GM20431 (cell line): ENCODE measurements around the gene HIPK2.

Source experiments
- in situ Hi-C: fragments of 300-500 bp; cut with MseI, MboI; formaldehyde crosslinking; loops from one replicate; pipeline ENCODE4 v1.15.0; 2020; ENCODE audit warnings: low sequenced_read_pairs; ENCODE audit not compliant: unreplicated experiment

HIPK2 gene

DNA sequence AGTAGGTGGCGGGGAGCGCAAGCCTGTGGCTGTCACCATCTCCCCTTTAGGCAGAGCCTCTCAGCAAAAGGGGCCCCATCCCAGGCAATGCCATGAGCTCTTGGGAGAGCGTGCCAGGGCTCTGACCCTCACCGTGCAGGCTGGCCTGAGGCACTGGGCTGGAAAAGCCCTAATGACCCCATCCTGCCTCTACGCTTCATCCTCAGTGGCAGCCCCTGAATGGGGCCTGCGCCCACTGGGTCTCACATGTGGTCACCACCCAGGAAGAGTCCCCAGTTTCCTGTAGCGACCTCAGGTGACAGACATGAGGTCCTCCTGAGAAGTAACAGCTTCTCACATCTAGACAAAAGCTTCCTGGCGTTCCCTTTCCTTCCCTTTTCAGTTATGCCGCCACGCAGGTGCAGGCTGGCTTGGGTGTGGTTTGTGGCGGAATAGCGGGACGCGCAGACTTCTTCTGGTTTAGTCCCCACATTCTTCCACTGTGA, 195.1 kb downstream of the HIPK2 start:
- in situ Hi-C loops: no loop called here

DNA sequence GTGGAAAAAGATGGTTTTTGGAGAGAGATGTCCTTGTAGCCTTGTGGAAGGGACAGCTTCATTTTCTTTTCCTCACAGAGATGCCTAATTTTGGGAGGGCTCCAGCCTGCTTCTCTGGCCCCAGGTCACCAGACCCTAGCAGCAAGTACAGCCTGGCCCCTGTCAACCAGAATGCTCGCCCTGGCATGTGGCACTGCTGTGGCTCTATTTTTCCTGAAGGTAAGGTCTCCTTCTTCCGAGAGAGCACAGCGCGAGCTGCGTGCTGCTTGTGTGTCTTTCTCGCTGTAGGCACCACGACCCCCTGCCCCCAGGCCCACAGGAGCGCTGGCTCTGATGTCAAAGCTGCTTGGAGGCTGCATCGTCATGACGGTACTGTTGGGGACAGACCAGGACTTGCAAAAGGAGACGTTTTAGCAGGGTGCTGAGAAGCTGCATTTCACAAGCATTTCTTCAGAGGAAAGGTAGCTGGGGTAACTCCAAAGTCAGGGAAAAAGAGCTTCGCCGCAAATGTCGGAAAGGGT, 195.6 kb downstream of the HIPK2 start:
- in situ Hi-C loops: no loop called here

DNA sequence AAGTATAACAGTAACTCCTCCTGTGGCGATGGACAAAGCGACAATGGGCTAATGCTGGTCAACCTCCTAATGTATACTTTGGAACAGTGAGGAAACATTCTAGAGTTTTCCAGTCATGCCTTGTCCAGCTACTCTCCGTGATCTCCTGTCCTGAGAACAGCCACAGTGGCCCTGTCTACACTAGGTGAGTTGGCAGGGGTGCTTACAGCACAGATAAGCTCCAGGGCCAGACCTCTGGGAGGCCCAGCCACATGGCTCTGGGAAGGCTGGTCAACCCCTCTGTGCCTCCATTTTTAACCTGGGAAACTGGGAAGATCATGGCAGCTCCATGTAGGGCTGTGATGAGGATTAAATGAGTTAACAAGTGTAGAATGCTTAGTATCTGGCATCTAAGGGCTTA, 197.4 kb downstream of the HIPK2 start:
- in situ Hi-C loops: no loop called here

DNA sequence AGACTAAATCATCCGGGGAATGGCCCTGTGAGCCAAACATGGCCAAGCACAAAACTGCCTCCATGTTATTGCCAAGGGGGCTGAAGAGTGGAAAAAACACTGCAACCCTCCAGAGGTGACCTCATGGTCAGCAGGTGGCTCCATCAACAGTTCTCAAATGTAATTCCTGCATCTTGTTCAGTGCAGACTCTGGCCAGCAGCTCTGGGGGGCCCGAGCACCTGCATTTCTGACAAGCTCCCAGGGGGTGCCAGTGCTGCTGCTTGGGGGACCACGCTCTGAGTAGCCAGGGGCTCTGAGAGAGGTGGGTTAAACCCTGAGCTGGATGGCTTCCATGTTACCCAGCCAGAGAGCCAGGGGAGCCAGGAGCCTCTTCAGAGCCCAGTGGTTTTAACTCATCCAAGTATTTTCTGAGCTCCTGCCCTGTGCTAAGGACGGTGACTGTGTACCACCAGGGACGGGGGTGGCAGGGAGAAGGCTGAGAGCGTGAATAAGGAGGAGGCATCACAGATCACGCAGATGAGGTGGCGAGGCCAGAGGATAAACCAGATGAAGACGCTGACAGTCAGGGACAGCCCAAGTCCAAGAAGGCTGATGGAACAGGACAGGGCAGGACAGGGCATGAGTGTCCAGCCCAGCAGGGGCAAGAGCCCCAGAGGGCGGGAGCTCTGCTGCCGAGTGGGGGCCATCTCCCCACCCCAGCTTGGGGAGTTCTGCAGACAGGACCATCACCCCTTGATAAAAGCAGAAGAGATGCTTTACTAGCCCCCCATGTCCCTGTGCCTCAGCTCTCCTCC, 201.4 kb downstream of the HIPK2 start:
- in situ Hi-C loops: no loop called here

DNA sequence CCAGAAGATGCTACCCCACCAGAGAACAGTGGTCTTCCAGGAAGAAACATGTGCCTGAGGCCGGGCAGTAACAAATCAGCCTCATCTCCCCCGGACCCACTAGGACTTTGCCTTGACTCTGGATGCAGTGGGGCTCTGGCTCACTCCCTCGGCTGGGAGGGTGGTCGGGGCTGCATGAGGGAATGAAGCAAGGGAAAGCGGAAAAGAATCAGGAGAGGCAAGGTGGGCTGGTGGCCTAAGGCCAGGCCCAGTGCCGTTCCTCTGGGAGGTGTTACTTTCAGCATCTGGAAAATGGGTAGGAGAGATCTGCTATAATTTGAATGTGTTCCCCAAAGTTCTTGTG, 202.5 kb downstream of the HIPK2 start:
- in situ Hi-C loops: no loop called here

DNA sequence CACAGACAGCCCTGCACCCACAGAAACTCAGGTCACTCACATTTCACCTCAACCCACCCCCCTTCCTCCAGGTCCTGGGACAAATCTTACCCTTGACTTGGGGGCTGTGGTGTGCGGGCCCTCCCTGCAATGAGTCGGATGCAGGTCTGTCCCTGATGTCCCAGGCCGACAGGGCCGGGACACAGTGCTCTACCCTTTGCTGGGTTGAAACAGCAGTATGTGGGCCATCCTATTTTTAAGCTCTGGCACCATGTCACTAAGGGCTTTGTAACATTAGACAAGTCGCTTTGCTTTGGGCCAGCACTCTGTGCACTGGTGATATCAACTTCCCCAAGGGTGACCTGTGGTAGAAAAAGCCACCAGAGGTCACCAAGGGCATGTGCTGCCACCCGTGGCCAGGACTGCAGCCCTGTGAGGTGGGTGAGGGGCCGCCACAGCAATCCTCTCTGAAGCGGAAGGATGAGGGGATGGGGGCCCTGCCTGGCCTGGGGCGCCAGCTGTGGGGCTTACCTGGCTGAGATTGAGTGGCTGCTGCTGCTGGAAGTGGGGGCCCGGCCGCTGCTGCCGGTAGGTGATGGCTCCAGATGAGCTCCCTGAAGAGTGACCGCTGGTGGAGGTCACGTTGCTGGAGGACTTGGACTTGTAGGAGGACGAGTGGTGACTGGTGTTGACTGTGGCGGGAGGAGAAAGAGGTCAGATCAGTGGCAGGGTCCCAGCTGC, 203.0 kb downstream of the HIPK2 start:
- in situ Hi-C loops: no loop called here

DNA sequence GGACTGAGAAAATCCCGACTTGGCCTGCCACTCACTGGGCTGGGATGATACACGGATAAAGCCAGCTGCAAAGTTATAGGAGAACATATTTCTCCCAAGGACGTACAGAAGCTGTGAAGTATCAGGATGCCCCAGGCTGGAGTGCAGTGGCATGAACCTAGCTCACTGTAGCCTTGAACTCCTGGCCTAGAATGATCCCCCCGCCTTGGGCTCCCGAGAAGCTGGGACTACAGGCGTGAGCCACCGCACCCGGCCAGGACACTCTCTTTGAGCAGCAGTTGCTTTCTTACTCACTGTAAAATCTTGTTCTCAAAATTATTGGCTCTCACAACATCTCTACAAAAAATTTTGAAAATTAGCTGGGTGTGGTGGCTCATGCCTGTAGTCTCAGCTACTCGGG, 203.9 kb downstream of the HIPK2 start:
- in situ Hi-C loops: no loop called here

DNA sequence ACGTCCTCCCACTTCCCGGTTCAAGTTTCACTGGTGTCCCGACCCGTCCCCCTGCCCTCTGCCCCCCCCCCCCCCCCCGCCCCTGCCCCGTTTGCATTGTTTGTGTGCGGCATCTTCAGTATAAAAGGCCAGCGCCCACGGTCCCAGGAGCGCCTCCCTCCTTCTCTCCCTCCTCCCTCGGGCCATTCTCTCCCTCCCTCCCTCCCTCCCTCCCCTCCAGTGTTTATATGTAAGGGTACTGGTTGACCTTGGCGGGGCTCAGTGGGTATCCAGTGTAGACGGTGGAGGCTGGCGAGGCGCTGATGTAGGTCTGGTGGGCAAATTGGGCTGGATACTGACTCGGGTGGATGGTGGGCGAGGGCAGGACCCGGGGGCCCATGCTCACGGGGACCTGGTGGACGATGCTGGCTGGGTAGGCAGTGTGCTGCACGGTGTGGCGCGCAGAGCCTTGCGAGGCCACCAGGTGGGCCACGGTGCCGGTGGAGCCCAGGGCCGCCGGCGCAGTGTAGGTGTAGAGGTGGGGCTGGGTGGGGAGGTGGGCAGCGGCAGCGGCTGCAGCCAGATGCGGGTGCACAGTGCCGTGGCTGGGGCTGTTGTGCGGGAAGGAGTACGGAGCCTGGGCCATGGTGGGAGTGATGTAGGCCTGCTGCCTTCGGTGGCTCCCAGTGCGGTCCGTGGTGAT, 205.0 kb downstream of the HIPK2 start:
- in situ Hi-C loops: no loop called here

DNA sequence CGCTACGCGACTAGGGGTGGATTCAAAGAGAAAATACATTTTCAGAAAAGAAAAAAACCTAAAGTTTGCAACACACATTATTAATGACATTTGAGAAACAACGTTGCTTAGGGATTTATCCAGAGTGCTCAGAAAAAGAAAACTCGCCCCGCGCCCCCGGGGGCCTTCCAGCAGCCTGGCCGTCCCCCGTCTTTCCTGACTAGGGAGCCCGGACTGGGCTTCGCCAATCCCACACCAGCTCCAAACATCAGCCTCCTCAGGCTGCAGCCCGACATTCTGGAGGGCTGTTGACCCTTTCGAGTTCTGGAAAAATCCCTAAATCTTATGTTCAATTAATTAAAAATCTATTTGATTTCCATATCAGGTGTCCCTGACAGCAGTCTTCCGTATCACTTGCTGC, 205.7 kb downstream of the HIPK2 start:
- in situ Hi-C loops: no loop called here

DNA sequence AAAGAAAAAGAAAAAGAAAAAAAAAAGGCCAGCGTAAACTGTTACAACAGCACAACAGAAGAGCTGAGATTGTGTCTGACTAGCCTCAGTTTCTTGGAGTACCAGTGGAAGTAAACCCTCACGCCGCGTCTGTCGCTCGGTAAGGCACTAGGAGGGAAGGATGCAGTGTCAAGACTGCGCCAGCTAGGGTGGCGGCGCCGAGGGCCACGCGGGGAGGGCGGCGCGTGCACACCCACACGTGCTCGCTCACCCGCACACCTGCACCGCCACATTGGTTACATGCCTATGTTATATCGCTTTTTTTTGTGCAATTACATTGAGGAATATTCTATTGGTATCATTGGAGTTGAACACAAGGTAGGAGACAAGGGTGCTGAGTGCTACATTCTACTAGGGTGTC, 206.1 kb downstream of the HIPK2 start:
- in situ Hi-C loops: no loop called here

DNA sequence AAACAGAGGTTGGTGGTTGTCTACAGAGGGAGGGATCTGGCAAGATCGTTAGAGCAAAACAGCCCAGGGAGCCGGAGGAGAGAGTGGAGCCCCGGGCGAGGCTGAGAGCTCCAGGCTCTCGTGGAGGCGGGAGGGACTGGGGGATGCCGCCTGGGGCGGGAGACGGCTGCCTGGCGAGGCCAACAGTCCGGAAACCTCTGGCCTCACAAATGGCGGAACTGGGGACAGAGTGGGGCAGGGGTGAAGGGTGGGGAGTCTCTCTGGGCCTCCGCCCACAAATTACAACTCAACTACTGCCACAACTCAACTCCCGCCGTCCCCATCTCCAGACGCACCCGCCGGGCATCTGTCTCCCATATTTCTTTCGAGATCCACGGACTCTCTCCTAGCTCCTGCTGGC, 206.6 kb downstream of the HIPK2 start:
- in situ Hi-C loops: no loop called here

DNA sequence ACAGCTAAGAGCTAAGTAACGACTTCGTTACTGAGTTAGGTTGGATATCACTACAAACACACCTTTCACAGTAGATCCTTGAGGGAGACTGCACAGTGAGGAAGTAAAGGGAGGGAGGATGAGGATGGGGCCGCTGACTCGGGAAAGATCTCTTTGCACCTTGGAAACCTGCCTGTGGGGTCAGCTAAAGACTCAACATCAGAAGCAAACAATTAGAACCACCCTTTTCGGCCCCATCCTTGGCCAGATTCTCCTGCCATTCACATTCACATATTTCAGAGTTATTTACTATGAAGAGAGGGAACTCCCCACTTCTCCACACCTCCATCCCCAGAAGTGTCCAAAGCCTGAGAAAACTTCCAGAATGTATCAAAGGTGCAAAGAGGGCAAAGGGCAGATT, 207.2 kb downstream of the HIPK2 start:
- in situ Hi-C loops: no loop called here

DNA sequence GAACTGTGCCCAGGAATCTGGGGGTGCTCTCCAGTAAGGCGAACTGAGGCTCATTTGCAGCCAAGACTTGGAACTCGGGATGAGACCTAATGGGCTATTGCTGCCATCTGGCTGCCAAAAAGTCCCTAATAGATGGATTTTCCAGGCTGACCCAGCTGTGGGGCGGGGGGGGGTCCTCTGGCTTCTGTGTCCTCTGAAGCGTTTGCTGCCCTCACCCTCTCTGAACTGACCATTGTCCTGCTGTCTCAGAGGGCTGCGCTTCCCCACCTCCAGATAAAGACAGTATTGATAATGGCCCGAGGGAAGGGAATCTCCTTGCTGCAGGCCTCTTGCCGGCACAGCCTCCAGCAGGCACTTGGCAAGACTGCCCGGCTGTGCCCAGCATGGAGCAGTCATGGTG, 207.7 kb downstream of the HIPK2 start:
- in situ Hi-C loops: no loop called here

DNA sequence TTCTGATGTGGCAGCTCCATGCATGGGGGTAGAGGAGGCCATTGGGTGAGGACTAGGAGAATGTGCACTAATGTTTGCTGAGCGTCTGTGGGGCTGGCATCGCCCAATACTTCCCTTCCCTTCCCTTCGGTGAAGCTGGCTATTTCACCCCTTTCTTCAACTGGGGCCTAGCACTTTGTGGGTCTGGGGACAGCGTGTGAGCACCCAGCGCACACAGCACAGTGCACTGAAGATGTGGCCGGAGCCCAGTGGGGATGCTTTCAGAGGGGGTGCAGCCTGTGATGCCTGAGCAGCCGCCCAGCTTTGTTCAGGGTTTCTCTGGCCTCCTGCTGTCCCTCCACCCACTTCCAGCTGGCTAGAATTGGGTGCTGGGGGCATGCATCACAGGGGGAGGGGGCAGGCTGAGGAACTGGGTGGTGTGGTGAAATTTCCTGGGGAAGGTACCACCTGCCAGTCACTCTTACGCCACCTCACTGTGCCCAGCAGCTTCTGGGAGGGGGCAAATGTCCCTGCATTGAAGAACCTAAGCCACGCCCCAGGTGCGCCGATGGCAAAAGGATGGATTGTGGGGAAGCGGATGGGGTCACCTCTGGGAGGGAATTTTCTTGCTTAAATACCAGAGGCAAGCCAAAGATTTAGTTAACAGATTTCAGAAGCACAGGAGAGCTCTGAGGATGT, 208.8 kb downstream of the HIPK2 start:
- in situ Hi-C loops: no loop called here

DNA sequence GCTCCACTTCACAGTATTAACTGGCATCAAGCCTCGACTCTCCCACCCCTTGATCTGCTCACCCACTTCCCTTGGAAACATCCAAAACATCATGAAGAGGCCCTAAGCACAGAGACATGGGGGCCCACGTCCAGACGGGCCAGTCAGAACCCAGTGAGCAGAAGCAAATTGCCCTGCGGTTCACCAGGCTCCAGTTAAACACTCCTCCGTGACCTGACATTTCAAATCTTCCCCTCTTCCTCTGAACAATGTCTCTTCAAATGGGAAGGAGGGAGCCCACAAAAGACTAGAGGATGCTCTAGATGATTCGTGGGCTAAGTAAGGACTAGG, 209.5 kb downstream of the HIPK2 start:
- in situ Hi-C loops: no loop called here

DNA sequence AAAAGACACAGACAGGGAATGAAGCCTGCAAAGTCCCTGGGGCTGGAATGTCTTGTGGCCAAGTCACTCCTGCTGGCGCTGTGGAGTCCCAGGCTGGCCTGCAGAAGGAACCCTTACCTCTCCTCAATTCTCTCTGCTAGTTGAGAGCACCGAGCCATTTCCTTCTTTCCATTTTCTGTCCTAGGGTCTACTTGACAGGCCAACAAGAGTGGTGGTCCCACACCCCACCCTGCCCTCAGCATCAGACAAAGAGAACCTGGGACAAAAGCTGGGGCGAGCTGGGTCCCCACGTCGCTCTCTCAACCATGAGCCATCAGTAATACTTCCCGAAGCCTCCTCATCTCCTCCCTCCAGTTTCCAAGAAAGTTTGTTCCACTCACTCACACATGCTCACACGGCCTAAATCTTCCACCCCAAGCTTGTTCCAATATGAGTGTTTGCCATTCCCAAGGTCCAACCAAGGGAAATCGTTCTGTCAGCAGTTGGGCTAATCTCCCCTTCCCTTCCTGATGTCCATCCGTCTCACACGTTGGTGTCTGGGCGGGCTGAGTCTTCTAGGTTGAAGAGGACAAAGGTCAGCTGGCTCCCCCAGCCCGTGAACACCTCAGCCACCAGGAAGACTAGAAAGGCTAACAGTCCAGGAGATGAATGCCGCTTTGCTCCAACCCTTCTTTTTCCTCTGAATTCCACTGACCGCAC, 210.0 kb downstream of the HIPK2 start:
- in situ Hi-C loops: no loop called here

DNA sequence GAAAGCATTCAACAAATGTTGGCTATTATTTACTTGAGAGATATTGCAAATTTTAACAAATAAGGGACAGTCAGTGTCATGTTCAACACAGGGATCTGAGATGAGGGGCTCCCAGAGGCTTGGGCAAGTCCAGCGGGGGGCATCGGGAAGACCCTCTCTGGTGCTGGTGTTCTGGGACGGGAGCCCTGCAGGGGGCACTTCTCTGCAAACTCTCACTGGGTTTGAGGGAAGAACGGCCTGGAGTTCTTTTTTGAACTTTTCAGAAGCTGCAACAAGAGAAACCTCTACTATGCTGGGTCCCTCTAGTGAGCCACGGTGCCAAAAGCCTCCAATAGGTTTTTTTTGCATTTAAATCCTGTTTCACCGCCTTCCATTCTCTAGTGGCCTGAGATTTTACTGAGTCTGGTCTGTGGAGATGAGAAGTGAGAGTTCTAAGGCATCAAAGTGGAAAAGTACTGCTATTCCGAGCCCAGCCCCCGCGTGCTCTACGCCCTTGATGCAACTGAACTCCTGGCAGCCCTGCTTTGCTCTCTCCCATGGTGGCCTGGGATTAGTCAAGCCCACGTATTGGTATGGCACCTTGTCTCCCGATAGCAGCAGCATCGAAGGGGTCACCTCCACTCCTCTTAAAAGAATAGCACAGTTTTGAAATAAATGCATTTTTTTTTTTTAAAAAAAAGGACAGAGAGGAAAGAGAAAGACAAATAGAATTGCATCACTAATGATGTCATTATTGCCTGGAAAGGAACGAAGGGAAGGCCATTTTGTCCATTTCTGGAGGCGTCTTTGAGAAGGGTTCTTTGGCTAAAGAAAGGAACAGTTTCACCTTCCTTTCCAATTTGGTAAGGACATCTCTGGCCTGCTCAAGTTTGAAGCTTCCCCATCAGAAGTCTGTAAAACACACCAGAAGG, 210.8 kb downstream of the HIPK2 start:
- in situ Hi-C loops: no loop called here

DNA sequence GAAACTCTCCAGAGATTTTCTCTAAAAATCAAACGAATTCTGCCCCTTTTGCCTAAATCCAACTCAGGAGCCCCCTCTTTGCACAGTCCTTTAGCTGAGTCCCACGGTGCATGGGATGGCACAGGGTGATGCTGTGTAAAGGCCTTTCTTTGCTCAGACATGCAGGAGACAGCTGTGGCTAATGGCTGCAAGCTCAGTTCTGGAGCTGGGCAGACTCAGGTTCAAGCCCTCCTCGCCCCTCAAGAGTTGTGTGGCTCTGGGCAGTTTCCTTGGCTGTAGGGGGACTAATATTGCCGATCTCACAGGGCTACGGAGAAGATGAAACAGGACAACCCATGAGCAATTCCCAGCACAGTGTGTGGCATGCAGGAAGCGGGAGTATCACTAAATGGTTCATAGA, 211.7 kb downstream of the HIPK2 start:
- in situ Hi-C loops: no loop called here

DNA sequence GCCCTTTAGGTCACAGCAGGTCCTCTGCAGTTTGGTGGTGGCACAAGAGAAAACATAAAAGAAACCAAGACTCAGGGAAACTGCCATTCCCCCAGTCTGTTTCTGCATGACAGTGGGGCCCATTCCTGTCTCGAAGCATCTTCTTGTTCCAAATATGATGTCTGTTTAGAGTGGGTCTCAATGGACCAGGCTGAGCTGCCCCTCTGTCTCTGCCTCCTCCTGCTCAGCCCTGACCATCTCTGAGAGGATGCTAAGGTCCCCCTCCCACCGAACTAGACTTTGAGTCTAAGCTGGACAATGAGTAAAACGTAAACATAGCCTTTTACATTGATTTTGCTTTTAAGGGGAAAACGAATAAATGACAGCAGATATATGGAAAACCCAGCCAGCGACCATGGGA, 213.9 kb downstream of the HIPK2 start:
- in situ Hi-C loops: no loop called here
